CD14-positive monocyte (primary cell): ENCODE measurements around the gene DNAJB8. TPM values are rescaled to one million over a fixed set of nuclear protein-coding genes. Genes with fewer than 3 reads are reported as not detected.

ENCODE experiments used
- DNase-seq, 3 donors: peaks; one replicate each; pipeline ENCODE4 v3.0.0-alpha.2; 2011 to 2022
- H2AFZ ChIP-seq: 2 replicates; pipeline ENCODE4 v1.6.0; 2012; ENCODE audit warnings: mild to moderate bottlenecking, low read depth, low read length, inconsistent platforms; ENCODE audit not compliant: insufficient read depth, poor library complexity, severe bottlenecking
- H3K27ac ChIP-seq, 2 donors: 1 replicate in 1 of 2; 2 replicates in 1 of 2; pipeline ENCODE4 v1.5.1; 2012 to 2013; ENCODE audit warnings: low read length in 2 of 2, control low read depth in 1 of 2, inconsistent platforms in 1 of 2, low read depth in 1 of 2, mild to moderate bottlenecking in 1 of 2
- H3K27me3 ChIP-seq, 2 donors: one replicate each; pipeline versions ENCODE4 v1.6.0 to v1.6.1; 2011 to 2013; ENCODE audit warnings: low read length in 2 of 2; ENCODE audit not compliant: control insufficient read depth in 2 of 2, insufficient read depth in 2 of 2
- H3K36me3 ChIP-seq, 2 donors: replicated peaks in 1 of 2; 1 replicate in 1 of 2; 2 replicates in 1 of 2; pipeline versions ENCODE4 v1.5.1 to v1.6.1; 2012 to 2013; ENCODE audit warnings: low read length in 2 of 2, control low read depth in 1 of 2, inconsistent platforms in 1 of 2, mild to moderate bottlenecking in 1 of 2; ENCODE audit not compliant: insufficient read depth in 2 of 2, control insufficient read depth in 1 of 2
- H3K4me1 ChIP-seq, 2 donors: 1 replicate in 1 of 2; 2 replicates in 1 of 2; pipeline versions ENCODE4 v1.5.1 to v1.6.1; 2012 to 2013; ENCODE audit warnings: low read length in 2 of 2, control low read depth in 1 of 2, inconsistent platforms in 1 of 2, mild to moderate bottlenecking in 1 of 2, moderate library complexity in 1 of 2; ENCODE audit not compliant: insufficient read depth in 2 of 2, control insufficient read depth in 1 of 2
- H3K4me2 ChIP-seq: replicated peaks from 2 replicates; pipeline ENCODE3; 2012; ENCODE audit warnings: low read length, moderate library complexity, mild to moderate bottlenecking; ENCODE audit not compliant: poor library complexity, severe bottlenecking; ENCODE audit errors: extremely low read depth
- H3K4me3 ChIP-seq, 3 experiments: fragments of 200-600 bp in 1 of 3; sonication (generic) in 1 of 3; replicated peaks in 1 of 3; 1 replicate in 2 of 3; 2 replicates in 1 of 3; pipeline ENCODE4 v1.5.1; 2011 to 2013; ENCODE audit warnings: low read length in 3 of 3, mild to moderate bottlenecking in 3 of 3, control low read depth in 2 of 3, low read depth in 2 of 3, inconsistent platforms in 1 of 3, moderate library complexity in 1 of 3
- H3K79me2 ChIP-seq: 2 replicates; pipeline ENCODE4 v1.6.0; 2012; ENCODE audit warnings: mild to moderate bottlenecking, control low read depth, inconsistent platforms, low read length, moderate library complexity; ENCODE audit not compliant: insufficient read depth
- H3K9ac ChIP-seq: 2 replicates; pipeline ENCODE4 v1.6.0; 2017; ENCODE audit warnings: low read length, mild to moderate bottlenecking; ENCODE audit not compliant: insufficient read depth, poor library complexity, severe bottlenecking
- H3K9me3 ChIP-seq, 2 donors: replicated peaks in 1 of 2; 1 replicate in 1 of 2; 2 replicates in 1 of 2; pipeline versions ENCODE4 v1.5.1 to v1.6.1; 2012 to 2013; ENCODE audit warnings: low read length in 2 of 2, control low read depth in 1 of 2; ENCODE audit not compliant: control insufficient read depth in 1 of 2, insufficient read depth in 1 of 2
- H4K20me1 ChIP-seq: 2 replicates; pipeline ENCODE4 v1.6.0; 2012; ENCODE audit warnings: mild to moderate bottlenecking, low read length, control low read depth, moderate library complexity; ENCODE audit not compliant: insufficient read depth
- H3K27ac Mint-ChIP-seq, 7 donors: one replicate each; pipeline ENCODE4 v1.8.0; 2020; ENCODE audit warnings: mild to moderate bottlenecking in 7 of 7, mixed read lengths in 7 of 7, moderate library complexity in 6 of 7, inconsistent platforms in 2 of 7
- H3K27me3 Mint-ChIP-seq, 3 donors: one replicate each; pipeline ENCODE4 v1.8.0; 2021 to 2022; ENCODE audit warnings: low read depth in 3 of 3, mild to moderate bottlenecking in 3 of 3, mixed read lengths in 3 of 3, moderate library complexity in 3 of 3, inconsistent platforms in 1 of 3
- H3K36me3 Mint-ChIP-seq, 2 donors: one replicate each; pipeline ENCODE4 v1.8.0; 2020; ENCODE audit warnings: mixed read lengths in 2 of 2, inconsistent platforms in 1 of 2, mild to moderate bottlenecking in 1 of 2
- H3K4me1 Mint-ChIP-seq: one replicate; pipeline ENCODE4 v1.8.0; 2020; ENCODE audit warnings: mild to moderate bottlenecking, mixed read lengths
- H3K4me3 Mint-ChIP-seq, 2 donors: one replicate each; pipeline ENCODE4 v1.8.0; 2020; ENCODE audit warnings: mild to moderate bottlenecking in 2 of 2, mixed read lengths in 2 of 2, moderate library complexity in 1 of 2
- H3K9me3 Mint-ChIP-seq, 7 donors: one replicate each; pipeline ENCODE4 v1.8.0; 2020 to 2022; ENCODE audit warnings: mixed read lengths in 7 of 7, mild to moderate bottlenecking in 6 of 7, moderate library complexity in 6 of 7, inconsistent platforms in 2 of 7
- CTCF ChIP-seq: fragments of 200-600 bp; IDR thresholded peaks from one replicate; pipeline ENCODE4 v1.8.0; 2022; ENCODE audit warnings: antibody characterized with exemption, mild to moderate bottlenecking
- WGBS: methylation state at CpG from one replicate; pipeline ENCODE4 v1.1.5; 2013; ENCODE audit warnings: missing lambda C conversion rate; ENCODE audit not compliant: insufficient coverage; 5-methylcytosine and 5-hydroxymethylcytosine counted together
- intact Hi-C, 2 donors: fragments of 100-400 bp; cut with micrococcal nuclease; formaldehyde crosslinking; loops; one replicate each; pipeline versions ENCODE4 v1.15.0 to v1.15.1; 2023
- polyA plus RNA-seq, 3 donors: library from polyadenylated mRNA; depleted of rRNA in 1 of 3; unstranded in 2 of 3; stranded (reverse) in 1 of 3; fragments of 300-500 nt in 2 of 3; fragments of >200 nt in 1 of 3; fragmentation: Illumina TruSeq in 2 of 3; gene quantifications; 1 replicate in 2 of 3; 2 replicates in 1 of 3; pipeline ENCODE4 v1.2.3, GENCODE V29; 2012 to 2021

Gene DNAJB8
- polyA plus RNA-seq, 3 donors = not detected

GRCh38 chr3:128435058-128435457 is 31.6 kb downstream of the DNAJB8 start:
- no peak overlapping the region for H2AFZ ChIP-seq
- WGBS = 92% methylated on average over 4 of the region's 6 CpGs
- no peak overlapping the region for H3K4me3 Mint-ChIP-seq

DNA sequence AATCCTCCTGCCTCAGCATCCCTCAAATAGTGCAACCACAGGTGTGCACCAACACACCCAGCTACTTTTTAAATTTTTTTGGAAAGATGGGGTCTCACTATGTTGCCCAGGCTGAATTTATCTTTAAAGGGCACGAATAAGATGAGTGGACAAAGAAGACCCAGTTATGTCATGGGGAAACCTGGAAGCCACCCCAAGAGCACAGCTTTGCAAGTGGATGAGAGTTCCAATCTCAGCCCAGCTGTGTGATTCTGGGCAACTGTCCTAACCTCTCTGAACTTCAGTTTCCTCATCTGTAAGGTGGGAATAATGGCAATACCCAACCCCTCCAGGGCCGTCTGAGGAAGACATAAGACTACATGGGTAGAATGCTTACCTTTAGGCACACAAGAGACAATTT is 32.2 kb downstream of the DNAJB8 start:
- peaks cover 0 to 8% of the 10 kb centered on the region in 2 donors for H3K4me1 ChIP-seq
- no peak overlapping the region for H2AFZ ChIP-seq
- intact Hi-C loops = loop anchor here in 1 of 2 donors (5.0 kb wide), 1 partner anchor 58 kb away; the partner anchor contains the start of gene GATA2
- H3K27ac ChIP-seq = no peak overlapping the region
- no peak for TF ChIP-seq CTCF
- H3K36me3 ChIP-seq = no peaks in the 10 kb centered on the region
- no peak overlapping the region for H3K4me3 ChIP-seq
- H3K9me3 ChIP-seq = peaks cover 0 to 5% of the 10 kb centered on the region in 2 donors
- no peaks in the 10 kb centered on the region for H3K79me2 ChIP-seq
- no peak overlapping the region for H3K4me2 ChIP-seq
- Mint-ChIP-seq H3K36me3 (no peaks in the 10 kb centered on the region), H3K9me3 (peaks cover 0 to 7% (median 3%) of the 10 kb centered on the region in 7 donors), H3K27me3 (peaks cover 45 to 68% (median 49%) of the 10 kb centered on the region in 3 donors), H3K27ac (no peak overlapping the region), H3K4me3 (no peak overlapping the region), H3K4me1 (peaks cover 6% of the 10 kb centered on the region)
- no peak for DNase-seq
- no peak overlapping the region for H3K9ac ChIP-seq
- peaks cover 17 to 52% of the 10 kb centered on the region in 2 donors for H3K27me3 ChIP-seq
- no peaks in the 10 kb centered on the region for H4K20me1 ChIP-seq
- 100% methylated on average over 1 of the region's 2 CpGs for WGBS

More at GRCh38 chr3:128435058-128435457, 31.6 kb downstream of the DNAJB8 start:
- Histone ChIP-seq H3K27ac (no peak overlapping the region), H3K4me1 (peaks cover 0 to 8% of the 10 kb centered on the region in 2 donors), H3K4me3 (no peak overlapping the region), H3K9me3 (peaks cover 0 to 5% of the 10 kb centered on the region in 2 donors), H3K4me2 (no peak overlapping the region), H3K36me3 (no peaks in the 10 kb centered on the region), H3K9ac (no peak overlapping the region), H4K20me1 (no peaks in the 10 kb centered on the region), H3K79me2 (no peaks in the 10 kb centered on the region), H3K27me3 (peaks cover 17 to 52% of the 10 kb centered on the region in 2 donors)
- TF ChIP-seq CTCF = no peak
- H3K4me1 Mint-ChIP-seq = peaks cover 6% of the 10 kb centered on the region
- intact Hi-C loops = no loop called here
- no peak for DNase-seq
- H3K9me3 Mint-ChIP-seq = peaks cover 0 to 7% (median 3%) of the 10 kb centered on the region in 7 donors
- no peaks in the 10 kb centered on the region for H3K36me3 Mint-ChIP-seq
- peaks cover 42 to 69% (median 46%) of the 10 kb centered on the region in 3 donors for H3K27me3 Mint-ChIP-seq
- H3K27ac Mint-ChIP-seq = no peak overlapping the region
